Left lung (tissue), 10 donors: ENCODE data around the gene RAB14. TPM values are rescaled to one million over a fixed set of nuclear protein-coding genes. Genes with fewer than 3 reads are reported as not detected.

ENCODE experiments used
- ATAC-seq: fragments of 200-7000 bp; cut with Tn5 transposase; one replicate; pipeline ENCODE4 v1.9.1; 2020; ENCODE audit warnings: moderate library complexity
- DNase-seq, 4 donors: peaks; one replicate each; pipeline ENCODE4 v3.0.0-alpha.2; 2013 to 2020
- H3K27ac ChIP-seq, 2 donors: fragments of 200-600 bp; sonication (generic) in 1 of 2; one replicate each; pipeline versions ENCODE4 v1.5.0 to v1.8.0; 2020 to 2021
- H3K27me3 ChIP-seq, 2 donors: fragments of 200-600 bp; sonication (generic) in 1 of 2; one replicate each; pipeline versions ENCODE4 v1.5.0 to v1.8.0; 2020 to 2021
- H3K36me3 ChIP-seq, 2 donors: fragments of 200-600 bp; sonication (generic) in 1 of 2; one replicate each; pipeline versions ENCODE4 v1.5.0 to v1.8.0; 2020 to 2021
- H3K4me1 ChIP-seq, 2 donors: fragments of 200-600 bp; one replicate each; pipeline ENCODE4 v1.8.0; 2021
- H3K4me3 ChIP-seq, 2 donors: fragments of 200-600 bp; sonication (generic) in 1 of 2; one replicate each; pipeline versions ENCODE4 v1.5.0 to v1.8.0; 2020 to 2021; ENCODE audit warnings: mild to moderate bottlenecking in 1 of 2
- H3K9me3 ChIP-seq, 2 donors: fragments of 200-600 bp; sonication (generic) in 1 of 2; one replicate each; pipeline versions ENCODE4 v1.5.0 to v1.8.0; 2020 to 2021
- intact Hi-C, 2 donors: fragments of 100-400 bp; cut with DNase I; formaldehyde crosslinking; loops; one replicate each; pipeline versions ENCODE4 v1.11.2 to v1.14.2; 2022
- polyA plus RNA-seq, 6 donors: library from polyadenylated mRNA; unstranded; fragments of 120-200 nt; gene quantifications; one replicate each; pipeline ENCODE4 v1.2.1, GENCODE V29; 2013; ENCODE audit not compliant: insufficient read length in 6 of 6
- total RNA-seq, 2 donors: library from RNA; stranded (reverse); fragmentation: NEBNext Ultra II Directional; extraction: Animal tissue kit (Norgen Biotek cat#: 25700); gene quantifications; one replicate each; pipeline ENCODE4 v1.2.1, GENCODE V29; 2021
- TF ChIP-seq, protein P1 (sequence below), 2 donors: fragments of 200-600 bp; sonication (generic) in 1 of 2; IDR thresholded peaks; one replicate each; pipeline versions ENCODE4 v1.5.0 to v1.8.0; 2021; ENCODE audit warnings: antibody characterized with exemption in 2 of 2
- donor health status: DM: no; HTN: yes; CAD: no.
- donor health status: DM: no; HTN: no; CAD: no.

Gene RAB14
- total and polyA plus RNA-seq, 8 donors, result 81.0 to 111 (median 89.5) TPM

GRCh38 chr9:121206516-121207370, 5.1 kb upstream of the RAB14 start:
- TF ChIP-seq, protein P1, sequence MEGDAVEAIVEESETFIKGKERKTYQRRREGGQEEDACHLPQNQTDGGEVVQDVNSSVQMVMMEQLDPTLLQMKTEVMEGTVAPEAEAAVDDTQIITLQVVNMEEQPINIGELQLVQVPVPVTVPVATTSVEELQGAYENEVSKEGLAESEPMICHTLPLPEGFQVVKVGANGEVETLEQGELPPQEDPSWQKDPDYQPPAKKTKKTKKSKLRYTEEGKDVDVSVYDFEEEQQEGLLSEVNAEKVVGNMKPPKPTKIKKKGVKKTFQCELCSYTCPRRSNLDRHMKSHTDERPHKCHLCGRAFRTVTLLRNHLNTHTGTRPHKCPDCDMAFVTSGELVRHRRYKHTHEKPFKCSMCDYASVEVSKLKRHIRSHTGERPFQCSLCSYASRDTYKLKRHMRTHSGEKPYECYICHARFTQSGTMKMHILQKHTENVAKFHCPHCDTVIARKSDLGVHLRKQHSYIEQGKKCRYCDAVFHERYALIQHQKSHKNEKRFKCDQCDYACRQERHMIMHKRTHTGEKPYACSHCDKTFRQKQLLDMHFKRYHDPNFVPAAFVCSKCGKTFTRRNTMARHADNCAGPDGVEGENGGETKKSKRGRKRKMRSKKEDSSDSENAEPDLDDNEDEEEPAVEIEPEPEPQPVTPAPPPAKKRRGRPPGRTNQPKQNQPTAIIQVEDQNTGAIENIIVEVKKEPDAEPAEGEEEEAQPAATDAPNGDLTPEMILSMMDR (IDR thresholded peaks at IDR 0.05), result no peak
- Histone ChIP-seq H3K27me3 (no peaks in the 10 kb centered on the region), H3K27ac (peak overlapping the region in 1 of 2 donors; percentile 51), H3K36me3 (no peaks in the 10 kb centered on the region), H3K9me3 (no peaks in the 10 kb centered on the region), H3K4me3 (no peak overlapping the region), H3K4me1 (peaks cover 3 to 13% of the 10 kb centered on the region in 2 donors)
- intact Hi-C loops, result no loop called here
- DNase-seq (no peak), ATAC-seq (no peak)

GRCh38 chr9:121204611-121205010, 2.9 kb upstream of the RAB14 start:
- Histone ChIP-seq H3K36me3 (no peaks in the 10 kb centered on the region), H3K4me1 (peaks cover 9 to 24% of the 10 kb centered on the region in 2 donors), H3K27me3 (no peaks in the 10 kb centered on the region), H3K9me3 (no peaks in the 10 kb centered on the region), H3K27ac (no peak overlapping the region), H3K4me3 (no peak overlapping the region)
- TF ChIP-seq, protein P1 (IDR thresholded peaks at IDR 0.05), result no peak
- ATAC-seq, result no peak
- intact Hi-C loops, result no loop called here
- no peak for DNase-seq

- peaks cover 14 to 28% of the 10 kb centered on the region in 2 donors for H3K4me1 ChIP-seq
- no peaks in the 10 kb centered on the region for H3K36me3 ChIP-seq
- H3K27me3 ChIP-seq, result no peaks in the 10 kb centered on the region
- intact Hi-C loops, result no loop called here
- no peak overlapping the region for H3K27ac ChIP-seq
- DNase-seq, result no peak
- ATAC-seq, result no peak
- TF ChIP-seq, protein P1 (IDR thresholded peaks at IDR 0.05), result no peak
- no peaks in the 10 kb centered on the region for H3K9me3 ChIP-seq
- H3K4me3 ChIP-seq, result no peak overlapping the region
These were observed 2.5 kb upstream of the RAB14 start for GRCh38 chr9:121204121-121204520.

DNA sequence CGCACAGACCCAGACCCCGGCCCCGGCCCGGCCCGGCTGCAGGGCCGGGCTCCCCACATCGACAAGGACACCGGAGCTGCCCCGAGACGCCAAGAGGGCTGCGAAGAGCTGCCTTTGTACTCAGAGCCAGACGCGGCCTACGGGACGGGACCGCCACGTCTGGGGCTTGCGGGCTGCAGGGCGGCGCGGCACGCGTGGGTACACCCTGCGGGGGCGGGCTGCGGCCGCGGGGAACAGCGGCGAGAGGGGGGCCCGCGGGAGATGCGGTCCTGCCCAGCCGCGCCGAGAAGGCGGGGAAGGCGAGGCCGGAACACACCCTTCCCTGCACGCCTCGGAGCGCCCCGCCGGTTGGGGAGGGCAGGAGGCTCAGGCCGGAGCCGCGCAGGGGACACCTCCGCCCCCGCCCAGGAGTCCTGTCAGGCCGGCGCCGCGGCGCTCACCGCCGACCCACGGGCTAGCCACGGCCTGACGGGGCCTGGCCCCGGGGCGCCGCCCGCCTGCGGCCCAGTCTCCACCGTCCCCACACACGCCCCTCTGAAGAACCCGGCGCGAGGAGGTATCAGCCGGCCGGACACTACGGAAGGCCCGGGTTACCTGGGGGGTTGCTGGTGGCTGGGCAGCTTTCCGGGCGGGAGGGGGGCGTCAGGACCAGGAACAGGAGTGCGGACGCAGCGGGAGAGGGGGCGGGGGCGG, 478 bp downstream of the RAB14 start:
- intact Hi-C loops, result no loop called here
- ATAC-seq, result peak; percentile 42
- Histone ChIP-seq H3K27me3 (no peaks in the 10 kb centered on the region), H3K9me3 (no peaks in the 10 kb centered on the region), H3K4me3 (peak overlapping the region; percentile 66 to 77), H3K27ac (peak overlapping the region; percentile 92 to 95), H3K36me3 (no peaks in the 10 kb centered on the region), H3K4me1 (peaks cover 30 to 50% of the 10 kb centered on the region in 2 donors)
- DNase-seq, result peak in 2 of 4 donors; percentile 40 to 92
- TF ChIP-seq, protein P1 (IDR thresholded peaks at IDR 0.05), result no peak

- intact Hi-C loops, result no loop called here
- peak overlapping the region; percentile 66 to 77 for H3K4me3 ChIP-seq
- DNase-seq (no peak), ATAC-seq (no peak)
- H3K9me3 ChIP-seq, result no peaks in the 10 kb centered on the region
- peaks cover 38 to 58% of the 10 kb centered on the region in 2 donors for H3K4me1 ChIP-seq
- TF ChIP-seq, protein P1 (IDR thresholded peaks at IDR 0.05), result no peak
- H3K27ac ChIP-seq, result peak overlapping the region; percentile 92 to 95
- no peaks in the 10 kb centered on the region for H3K27me3 ChIP-seq
- H3K36me3 ChIP-seq, result no peaks in the 10 kb centered on the region
These were observed 1.3 kb downstream of the RAB14 start for GRCh38 chr9:121200356-121200755.
